HCT116 (cell line): Measurements from ENCODE around the gene GOLGA7B. TPM values are rescaled to one million over a fixed set of nuclear protein-coding genes. Genes with fewer than 3 reads are reported as not detected.
A peak's percentile ranks its signal among the peaks of the same experiment; 100 is the strongest.

Experiments used
- ATAC-seq: fragments of 200-7000 bp; cut with Tn5 transposase; 2 replicates; pipeline ENCODE4 v1.9.1; 2020; ENCODE audit warnings: mild to moderate bottlenecking, moderate library complexity
- BruUV-seq: library from RNA; stranded (reverse); fragments of 400-500 nt; replicated peaks from 2 replicates; lab custom pipeline; 2021; lab: Mats Ljungman, UMichigan
- CTCF ChIA-PET: fragments of 300-600 bp; sonication (Branson Sonifier 250); formaldehyde crosslinking; loops from one replicate; lab custom pipeline; 2021; ENCODE audit warnings: antibody characterized with exemption; lab: Charles Lee
- POLR2A ChIA-PET: fragments of 300-600, 350-600 bp; sonication (Branson Sonifier 250); formaldehyde crosslinking; loops from one replicate; lab custom pipeline; 2021; ENCODE audit warnings: antibody characterized with exemption; lab: Charles Lee
- RAD21 ChIA-PET, 2 experiments: fragments of 300-600 bp; sonication (Branson Sonifier 250); formaldehyde crosslinking; loops; one replicate each; lab custom pipeline; 2023; ENCODE audit warnings: low total read pairs in 2 of 2; ENCODE audit not compliant: uncharacterized antibody in 2 of 2, unreplicated experiment in 2 of 2, low non-redundant PET in 1 of 2; lab: Charles Lee
- DNase-seq: peaks from one replicate; pipeline ENCODE4 v3.0.0-alpha.2; 2010; ENCODE audit warnings: low read depth, low spot score
- H2AFZ ChIP-seq: fragments of 200-600 bp; shearing (Covaris generic), sonication (generic); 2 replicates; pipeline ENCODE4 v1.6.1; 2017; ENCODE audit warnings: low read depth, mixed run types, mixed read lengths, antibody characterized with exemption, low read length; ENCODE audit not compliant: poor library complexity, severe bottlenecking
- H3K27ac ChIP-seq: 2 replicates; pipeline ENCODE4 v1.5.1; 2012; ENCODE audit warnings: low read depth, low read length
- H3K27me3 ChIP-seq: fragments of 200-600 bp; sonication (generic); 2 replicates; pipeline ENCODE4 v1.6.1; 2016; ENCODE audit warnings: mixed run types, low read length, mixed read lengths; ENCODE audit not compliant: insufficient read depth
- H3K36me3 ChIP-seq, 2 experiments: fragments of 200-500 bp in 1 of 2; fragments of 200-600 bp in 1 of 2; sonication (Bioruptor generic) in 1 of 2; sonication (generic) in 1 of 2; 2 replicates each; pipeline versions ENCODE4 v1.5.1 to v1.6.1; 2014 to 2016; ENCODE audit warnings: low read length in 2 of 2, inconsistent platforms in 1 of 2, mixed read lengths in 1 of 2, mixed run types in 1 of 2; ENCODE audit not compliant: insufficient read depth in 2 of 2, control insufficient read depth in 1 of 2
- H3K4me1 ChIP-seq, 2 experiments: fragments of 200-600 bp in 1 of 2; sonication (generic) in 1 of 2; 2 replicates each; pipeline versions ENCODE4 v1.5.1 to v1.6.1; 2012 to 2017; ENCODE audit warnings: low read length in 2 of 2, inconsistent platforms in 1 of 2, mild to moderate bottlenecking in 1 of 2, mixed read lengths in 1 of 2, mixed run types in 1 of 2, moderate library complexity in 1 of 2; ENCODE audit not compliant: insufficient read depth in 2 of 2, control insufficient read depth in 1 of 2
- H3K4me2 ChIP-seq: fragments of 200-600 bp; sonication (generic); 2 replicates; pipeline ENCODE4 v1.6.1; 2017; ENCODE audit warnings: mixed run types, low read length, mixed read lengths
- H3K4me3 ChIP-seq, 2 experiments: fragments of 200-600 bp in 1 of 2; sonication (generic) in 1 of 2; replicated peaks in 1 of 2; 2 replicates each; pipeline ENCODE4 v1.5.1; 2011 to 2016; ENCODE audit warnings: low read length in 2 of 2, control low read depth in 1 of 2, low read depth in 1 of 2, mild to moderate bottlenecking in 1 of 2, mixed read lengths in 1 of 2, mixed run types in 1 of 2
- H3K79me2 ChIP-seq: fragments of 200-600 bp; sonication (generic); 2 replicates; pipeline ENCODE4 v1.6.1; 2017; ENCODE audit warnings: mild to moderate bottlenecking, mixed run types, low read length, moderate library complexity, mixed read lengths; ENCODE audit not compliant: insufficient read depth
- H3K9ac ChIP-seq: fragments of 200-600 bp; sonication (generic); 2 replicates; pipeline ENCODE4 v1.6.1; 2016; ENCODE audit warnings: low read length, mixed read lengths
- H3K9me2 ChIP-seq: fragments of 200-600 bp; sonication (generic), shearing (Covaris generic); 2 replicates; pipeline ENCODE4 v1.6.1; 2017; ENCODE audit warnings: mixed run types, mild to moderate bottlenecking, moderate library complexity; ENCODE audit not compliant: insufficient read depth
- H3K9me3 ChIP-seq, 2 experiments: fragments of 200-500 bp in 1 of 2; fragments of 200-600 bp in 1 of 2; sonication (Bioruptor generic) in 1 of 2; sonication (generic) in 1 of 2; 2 replicates each; pipeline ENCODE4 v1.6.1; 2014 to 2017; ENCODE audit warnings: low read length in 2 of 2, mixed read lengths in 2 of 2, inconsistent platforms in 1 of 2, low read depth in 1 of 2, mild to moderate bottlenecking in 1 of 2, mixed run types in 1 of 2, moderate library complexity in 1 of 2; ENCODE audit not compliant: control insufficient read depth in 1 of 2, insufficient read depth in 1 of 2
- H4K20me1 ChIP-seq: fragments of 200-600 bp; sonication (generic), shearing (Covaris generic); 2 replicates; pipeline ENCODE4 v1.6.1; 2017; ENCODE audit warnings: mixed run types, mild to moderate bottlenecking, moderate library complexity; ENCODE audit not compliant: insufficient read depth
- CBX3 ChIP-seq: IDR thresholded peaks from 2 replicates; pipeline ENCODE4 v1.6.1; 2012; ENCODE audit warnings: low read depth
- EZH2 ChIP-seq: fragments of 200-600 bp; sonication (generic); IDR thresholded peaks from 2 replicates; pipeline ENCODE4 v1.6.1; 2017; ENCODE audit warnings: antibody characterized with exemption, mixed run types
- EZH2phosphoT487 ChIP-seq: fragments of 200-600 bp; IDR thresholded peaks from 2 replicates; pipeline ENCODE4 v1.6.1; 2018; ENCODE audit warnings: antibody characterized with exemption, borderline replicate concordance
- POLR2A ChIP-seq: IDR thresholded peaks from 2 replicates; pipeline ENCODE4 v1.7.0; 2011; ENCODE audit warnings: borderline replicate concordance; ENCODE audit not compliant: insufficient read depth, insufficient read length; ENCODE audit errors: extremely low read depth
- POLR2AphosphoS5 ChIP-seq: IDR thresholded peaks from 2 replicates; pipeline ENCODE4 v1.6.1; 2011; ENCODE audit warnings: mild to moderate bottlenecking, low read depth, low read length, moderate library complexity
- RAD21 ChIP-seq: IDR thresholded peaks from 2 replicates; pipeline ENCODE4 v1.6.1; 2012; ENCODE audit warnings: low read depth, mild to moderate bottlenecking
- SP1 ChIP-seq: IDR thresholded peaks from 2 replicates; pipeline ENCODE4 v1.6.1; 2012; ENCODE audit warnings: low read depth
- YY1 ChIP-seq: IDR thresholded peaks from 2 replicates; pipeline ENCODE4 v1.6.1; 2011; ENCODE audit warnings: low read length, low read depth, moderate library complexity, mild to moderate bottlenecking; ENCODE audit not compliant: insufficient replicate concordance; ENCODE audit errors: extremely low read depth
- ZFX ChIP-seq: fragments of 450-650 bp; IDR thresholded peaks from 2 replicates; pipeline ENCODE4 v1.6.1; 2017
- intact Hi-C: fragments of 100-400 bp; cut with micrococcal nuclease; formaldehyde crosslinking; loops from 2 replicates; pipeline ENCODE4 v1.10.0; 2022
- total RNA-seq: library from RNA; stranded (reverse); gene quantifications from one replicate; pipeline ENCODE4 v1.2.1, GENCODE V29; 2021; ENCODE audit not compliant: unreplicated experiment
- TF ChIP-seq, protein P1 (sequence below), 3 experiments: fragments of 200-600 bp in 1 of 3; sonication (generic) in 1 of 3; IDR thresholded peaks in 2 of 3; conservative IDR thresholded peaks in 1 of 3; 2 replicates each; pipeline ENCODE4 v1.5.1; 2012 to 2017; ENCODE audit warnings: low read depth in 2 of 3, low read length in 2 of 3, antibody characterized with exemption in 1 of 3, borderline replicate concordance in 1 of 3, control low read depth in 1 of 3, mild to moderate bottlenecking in 1 of 3, mixed read lengths in 1 of 3, mixed run types in 1 of 3, moderate library complexity in 1 of 3; ENCODE audit not compliant: insufficient read depth in 1 of 3
- TF ChIP-seq, protein P2 (sequence below): IDR thresholded peaks from 2 replicates; pipeline ENCODE4 v1.6.1; 2011; ENCODE audit warnings: mild to moderate bottlenecking, low read length, moderate library complexity; ENCODE audit not compliant: insufficient replicate concordance; ENCODE audit errors: extremely low read depth
- TF ChIP-seq, protein P3 (sequence below): IDR thresholded peaks from 2 replicates; pipeline ENCODE4 v1.6.1; 2012
- TF ChIP-seq, protein P4 (sequence below): IDR thresholded peaks from 2 replicates; pipeline ENCODE4 v1.6.1; 2012

The GOLGA7B gene
- total RNA-seq, 1 experiment from 2014 or later, result 1.0 TPM

DNA sequence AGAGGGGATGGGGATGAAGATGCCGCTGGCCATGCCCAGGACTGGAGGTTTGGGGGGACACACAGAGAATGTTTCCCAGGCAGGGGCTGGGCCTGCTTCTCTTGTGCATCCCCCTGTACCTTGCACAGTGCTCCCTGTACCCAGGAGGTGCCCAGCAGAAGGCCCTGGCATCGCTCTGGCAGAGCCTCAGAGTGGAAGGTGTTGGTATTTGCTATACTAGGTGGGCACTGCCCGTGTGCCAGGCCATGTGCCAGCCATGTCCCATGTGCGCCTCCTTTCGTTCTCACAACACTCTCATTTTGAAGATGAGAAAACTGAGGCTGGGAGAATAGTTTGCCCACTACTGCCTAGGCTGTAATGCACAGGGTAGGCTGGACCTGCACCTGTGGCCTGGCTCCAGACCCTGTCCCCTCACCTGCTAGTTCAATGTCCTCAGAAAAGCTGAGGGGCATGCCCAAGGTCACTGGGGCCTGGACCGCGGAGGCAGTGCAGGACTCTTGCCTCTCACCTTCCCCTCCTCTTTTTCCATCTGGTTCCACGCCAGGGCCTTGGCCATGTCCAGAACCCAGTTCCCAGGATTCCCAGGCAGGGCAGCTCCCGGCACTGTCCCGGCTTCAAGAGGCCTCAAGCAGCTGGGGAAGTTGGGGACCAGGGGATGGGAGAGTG, 64.7 kb downstream of the GOLGA7B start:
- Histone ChIP-seq H3K27ac (no peak overlapping the region; the same call in 1 of the 2 replicates), H3K79me2 (no peaks in the 10 kb centered on the region), H3K4me2 (peak overlapping the region; percentile 57), H3K4me1 (peaks cover 3 to 9% of the 10 kb centered on the region in 2 experiments; a peak in 3 of 4 replicates), H3K4me3 (no peak overlapping the region), H2AFZ (peak overlapping the region; percentile 75), H3K27me3 (peaks cover 5% of the 10 kb centered on the region; the same call in 1 of the 2 replicates), H3K9me3 (no peaks in the 10 kb centered on the region), H3K36me3 (no peaks in the 10 kb centered on the region), H3K9me2 (no peaks in the 10 kb centered on the region), H4K20me1 (no peaks in the 10 kb centered on the region), H3K9ac (no peak overlapping the region)
- ChIA-PET RAD21 (interaction anchor here (1.2 to 2.1 kb wide), 4 partner anchors 127 to 132 kb away, joined by 3 to 13 read pairs (median 7); no protein-coding TSS in a partner anchor), POLR2A (no interaction called here), CTCF (interaction anchor here (0.6 to 5.6 kb wide), 9 partner anchors 9 to 553 kb away, joined by 3 to 76 read pairs (median 3); no protein-coding TSS in a partner anchor)
- intact Hi-C loops, result loop anchor here (1.0 to 10.0 kb wide), 4 partner anchors 127 to 750 kb away; no protein-coding TSS in a partner anchor
- ATAC-seq (peak; percentile 51), DNase-seq (no peak)
- TF ChIP-seq ZFX (no peak), EZH2 (no peak), RAD21 (no peak), CBX3 (no peak), POLR2A (no peak), EZH2phosphoT487 (no peak), YY1 (no peak), SP1 (no peak), POLR2AphosphoS5 (no peak)
- TF ChIP-seq, protein P1, sequence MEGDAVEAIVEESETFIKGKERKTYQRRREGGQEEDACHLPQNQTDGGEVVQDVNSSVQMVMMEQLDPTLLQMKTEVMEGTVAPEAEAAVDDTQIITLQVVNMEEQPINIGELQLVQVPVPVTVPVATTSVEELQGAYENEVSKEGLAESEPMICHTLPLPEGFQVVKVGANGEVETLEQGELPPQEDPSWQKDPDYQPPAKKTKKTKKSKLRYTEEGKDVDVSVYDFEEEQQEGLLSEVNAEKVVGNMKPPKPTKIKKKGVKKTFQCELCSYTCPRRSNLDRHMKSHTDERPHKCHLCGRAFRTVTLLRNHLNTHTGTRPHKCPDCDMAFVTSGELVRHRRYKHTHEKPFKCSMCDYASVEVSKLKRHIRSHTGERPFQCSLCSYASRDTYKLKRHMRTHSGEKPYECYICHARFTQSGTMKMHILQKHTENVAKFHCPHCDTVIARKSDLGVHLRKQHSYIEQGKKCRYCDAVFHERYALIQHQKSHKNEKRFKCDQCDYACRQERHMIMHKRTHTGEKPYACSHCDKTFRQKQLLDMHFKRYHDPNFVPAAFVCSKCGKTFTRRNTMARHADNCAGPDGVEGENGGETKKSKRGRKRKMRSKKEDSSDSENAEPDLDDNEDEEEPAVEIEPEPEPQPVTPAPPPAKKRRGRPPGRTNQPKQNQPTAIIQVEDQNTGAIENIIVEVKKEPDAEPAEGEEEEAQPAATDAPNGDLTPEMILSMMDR (IDR thresholded peaks at IDR 0.05 in 2 of 3, conservative IDR thresholded peaks at IDR 0.05 in 1 of 3; ENCODE audit: borderline replicate concordance in 1 of 3, insufficient read depth in 1 of 3, low read depth in 2 of 3, low read length in 2 of 3), result no peak
- TF ChIP-seq, protein P2, sequence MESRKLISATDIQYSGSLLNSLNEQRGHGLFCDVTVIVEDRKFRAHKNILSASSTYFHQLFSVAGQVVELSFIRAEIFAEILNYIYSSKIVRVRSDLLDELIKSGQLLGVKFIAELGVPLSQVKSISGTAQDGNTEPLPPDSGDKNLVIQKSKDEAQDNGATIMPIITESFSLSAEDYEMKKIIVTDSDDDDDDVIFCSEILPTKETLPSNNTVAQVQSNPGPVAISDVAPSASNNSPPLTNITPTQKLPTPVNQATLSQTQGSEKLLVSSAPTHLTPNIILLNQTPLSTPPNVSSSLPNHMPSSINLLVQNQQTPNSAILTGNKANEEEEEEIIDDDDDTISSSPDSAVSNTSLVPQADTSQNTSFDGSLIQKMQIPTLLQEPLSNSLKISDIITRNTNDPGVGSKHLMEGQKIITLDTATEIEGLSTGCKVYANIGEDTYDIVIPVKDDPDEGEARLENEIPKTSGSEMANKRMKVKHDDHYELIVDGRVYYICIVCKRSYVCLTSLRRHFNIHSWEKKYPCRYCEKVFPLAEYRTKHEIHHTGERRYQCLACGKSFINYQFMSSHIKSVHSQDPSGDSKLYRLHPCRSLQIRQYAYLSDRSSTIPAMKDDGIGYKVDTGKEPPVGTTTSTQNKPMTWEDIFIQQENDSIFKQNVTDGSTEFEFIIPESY, result no peak
- TF ChIP-seq, protein P3, sequence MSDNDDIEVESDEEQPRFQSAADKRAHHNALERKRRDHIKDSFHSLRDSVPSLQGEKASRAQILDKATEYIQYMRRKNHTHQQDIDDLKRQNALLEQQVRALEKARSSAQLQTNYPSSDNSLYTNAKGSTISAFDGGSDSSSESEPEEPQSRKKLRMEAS, result no peak
- TF ChIP-seq, protein P4, sequence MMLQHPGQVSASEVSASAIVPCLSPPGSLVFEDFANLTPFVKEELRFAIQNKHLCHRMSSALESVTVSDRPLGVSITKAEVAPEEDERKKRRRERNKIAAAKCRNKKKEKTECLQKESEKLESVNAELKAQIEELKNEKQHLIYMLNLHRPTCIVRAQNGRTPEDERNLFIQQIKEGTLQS, result no peak
- BruUV-seq, result no TSS peak
